ENCODE measurements around the gene JDP2.

Gene JDP2

GRCh38 chr14:75456997-75457335, 29.1 kb downstream of the JDP2 start:
- H3K27me3 ChIP-seq (ENCODE audit: insufficient read depth, low read length) = no peaks in the 10 kb centered on the region
- no peak overlapping the region for H3K4me2 ChIP-seq (ENCODE audit: low read length)
- no peaks in the 10 kb centered on the region for H3F3A ChIP-seq (ENCODE audit: insufficient read depth, low read length)
- H3K9me3 ChIP-seq (ENCODE audit: low read length) = no peaks in the 10 kb centered on the region
- no peak overlapping the region for H3K4me3 ChIP-seq (ENCODE audit: low read depth, low read length, poor library complexity, severe bottlenecking)
- no peaks in the 10 kb centered on the region for H4K20me1 ChIP-seq (ENCODE audit: insufficient read depth, low read length)
- no peak for TF ChIP-seq EZH2 (IDR thresholded peaks at IDR 0.05; ENCODE audit: borderline replicate concordance, low read length)
- no peak for TF ChIP-seq CTCF (IDR thresholded peaks at IDR 0.05; ENCODE audit: low read length)
- peaks cover 15% of the 10 kb centered on the region for H3K79me2 ChIP-seq (ENCODE audit: insufficient read depth, low read length)
- H3K4me1 ChIP-seq (ENCODE audit: insufficient read depth, low read length, severe bottlenecking) = peaks cover 68% of the 10 kb centered on the region
- no peaks in the 10 kb centered on the region for H3K9me2 ChIP-seq (ENCODE audit: low read depth, low read length)
- no peak overlapping the region for H2AFZ ChIP-seq (ENCODE audit: low read length)
- no peak overlapping the region for H3K9ac ChIP-seq (ENCODE audit: low read length)
- peaks cover 75% of the 10 kb centered on the region for H3K36me3 ChIP-seq (ENCODE audit: insufficient read depth, low read length)
- H3K27ac ChIP-seq (ENCODE audit: low read depth, low read length, poor library complexity, severe bottlenecking) = no peak overlapping the region

GRCh38 chr14:75457648-75458165, 29.9 kb downstream of the JDP2 start:
- Histone ChIP-seq H3K4me1 (ENCODE audit: insufficient read depth, low read length, severe bottlenecking) (peaks cover 61% of the 10 kb centered on the region), H3K36me3 (ENCODE audit: insufficient read depth, low read length) (peaks cover 79% of the 10 kb centered on the region), H3K27ac (ENCODE audit: low read depth, low read length, poor library complexity, severe bottlenecking) (no peak overlapping the region), H3K27me3 (ENCODE audit: insufficient read depth, low read length) (no peaks in the 10 kb centered on the region), H3K4me3 (ENCODE audit: low read depth, low read length, poor library complexity, severe bottlenecking) (no peak overlapping the region), H3K79me2 (ENCODE audit: insufficient read depth, low read length) (peaks cover 15% of the 10 kb centered on the region), H3F3A (ENCODE audit: insufficient read depth, low read length) (no peaks in the 10 kb centered on the region), H3K9me2 (ENCODE audit: low read depth, low read length) (no peaks in the 10 kb centered on the region), H4K20me1 (ENCODE audit: insufficient read depth, low read length) (no peaks in the 10 kb centered on the region), H3K9ac (ENCODE audit: low read length) (no peak overlapping the region), H3K9me3 (ENCODE audit: low read length) (no peaks in the 10 kb centered on the region), H3K4me2 (ENCODE audit: low read length) (no peak overlapping the region), H2AFZ (ENCODE audit: low read length) (no peak overlapping the region)
- TF ChIP-seq CTCF (IDR thresholded peaks at IDR 0.05; ENCODE audit: low read length) (no peak), EZH2 (IDR thresholded peaks at IDR 0.05; ENCODE audit: borderline replicate concordance, low read length) (no peak)

GRCh38 chr14:75458305-75458704, 30.5 kb downstream of the JDP2 start:
- H3K79me2 ChIP-seq (ENCODE audit: insufficient read depth, low read length) = peaks cover 15% of the 10 kb centered on the region
- no peaks in the 10 kb centered on the region for H4K20me1 ChIP-seq (ENCODE audit: insufficient read depth, low read length)
- no peak overlapping the region for H3K4me3 ChIP-seq (ENCODE audit: low read depth, low read length, poor library complexity, severe bottlenecking)
- H3K9me2 ChIP-seq (ENCODE audit: low read depth, low read length) = no peaks in the 10 kb centered on the region
- H2AFZ ChIP-seq (ENCODE audit: low read length) = no peak overlapping the region
- H3K9ac ChIP-seq (ENCODE audit: low read length) = no peak overlapping the region
- H3K9me3 ChIP-seq (ENCODE audit: low read length) = no peaks in the 10 kb centered on the region
- H3K36me3 ChIP-seq (ENCODE audit: insufficient read depth, low read length) = peaks cover 85% of the 10 kb centered on the region
- H3K27ac ChIP-seq (ENCODE audit: low read depth, low read length, poor library complexity, severe bottlenecking) = peak overlapping the region; percentile 66
- H3K4me2 ChIP-seq (ENCODE audit: low read length) = no peak overlapping the region; the same call in 1 of the 2 replicates
- TF ChIP-seq EZH2 (IDR thresholded peaks at IDR 0.05; ENCODE audit: borderline replicate concordance, low read length) (no peak), CTCF (IDR thresholded peaks at IDR 0.05; ENCODE audit: low read length) (no peak)
- peaks cover 55% of the 10 kb centered on the region for H3K4me1 ChIP-seq (ENCODE audit: insufficient read depth, low read length, severe bottlenecking)
- no peaks in the 10 kb centered on the region for H3K27me3 ChIP-seq (ENCODE audit: insufficient read depth, low read length)
- H3F3A ChIP-seq (ENCODE audit: insufficient read depth, low read length) = no peaks in the 10 kb centered on the region

Measured in OCI-LY1 (cell line).